Common myeloid progenitor, CD34-positive (primary cell): ENCODE measurements around the gene ARHGAP4.

Source experiments
- CTCF ChIA-PET: fragments of 350-600 bp; sonication (Branson Sonifier 250); formaldehyde crosslinking; loops from one replicate; lab custom pipeline; 2021; ENCODE audit warnings: antibody characterized with exemption; lab: Charles Lee
- POLR2A ChIA-PET: fragments of 350-600 bp; sonication (Branson Sonifier 250); formaldehyde crosslinking; loops from one replicate; lab custom pipeline; 2021; ENCODE audit warnings: antibody characterized with exemption; lab: Charles Lee
- DNase-seq, 3 donors: peaks; one replicate each; pipeline versions ENCODE4 v3.0.0 to v3.0.0-alpha.2; 2013
- H3K27ac ChIP-seq, 2 experiments: 1 replicate in 1 of 2; 2 replicates in 1 of 2; pipeline ENCODE4 v1.7.0; 2013; ENCODE audit warnings: inconsistent platforms in 2 of 2, low read length in 2 of 2, mild to moderate bottlenecking in 2 of 2, low read depth in 1 of 2, moderate library complexity in 1 of 2; ENCODE audit not compliant: severe bottlenecking in 2 of 2, insufficient read depth in 1 of 2, poor library complexity in 1 of 2
- H3K27me3 ChIP-seq, 5 experiments: replicated peaks in 2 of 5; 1 replicate in 3 of 5; 2 replicates in 2 of 5; pipeline versions ENCODE4 v1.6.1 to v1.7.0; 2013; ENCODE audit warnings: low read length in 4 of 5, mild to moderate bottlenecking in 2 of 5, moderate library complexity in 2 of 5, inconsistent platforms in 1 of 5; ENCODE audit not compliant: insufficient read depth in 5 of 5, control insufficient read depth in 4 of 5
- H3K36me3 ChIP-seq, 4 experiments: 1 replicate in 2 of 4; 2 replicates in 2 of 4; pipeline versions ENCODE4 v1.6.1 to v1.7.0; 2013; ENCODE audit warnings: low read length in 3 of 4, control low read depth in 1 of 4, mild to moderate bottlenecking in 1 of 4; ENCODE audit not compliant: control insufficient read depth in 4 of 4, insufficient read depth in 4 of 4
- H3K4me1 ChIP-seq, 4 experiments: 1 replicate in 3 of 4; 2 replicates in 1 of 4; pipeline versions ENCODE4 v1.6.1 to v1.7.1; 2013; ENCODE audit warnings: low read length in 3 of 4, mild to moderate bottlenecking in 3 of 4, control low read depth in 1 of 4, inconsistent platforms in 1 of 4, moderate library complexity in 1 of 4; ENCODE audit not compliant: control insufficient read depth in 4 of 4, insufficient read depth in 4 of 4; ENCODE audit errors: control extremely low read depth in 1 of 4
- H3K4me3 ChIP-seq, 7 experiments: 1 replicate in 4 of 7; 2 replicates in 3 of 7; pipeline versions ENCODE4 v1.5.1 to v1.7.0; 2013; ENCODE audit warnings: mild to moderate bottlenecking in 7 of 7, low read length in 6 of 7, moderate library complexity in 6 of 7, inconsistent platforms in 2 of 7, low read depth in 2 of 7, control low read depth in 1 of 7; ENCODE audit not compliant: insufficient read depth in 4 of 7, control insufficient read depth in 1 of 7; ENCODE audit errors: extremely low read depth in 1 of 7
- H3K9me3 ChIP-seq, 5 experiments: 1 replicate in 4 of 5; 2 replicates in 1 of 5; pipeline versions ENCODE4 v1.6.1 to v1.7.1; 2013; ENCODE audit warnings: low read length in 4 of 5, mild to moderate bottlenecking in 2 of 5, inconsistent platforms in 1 of 5, low read depth in 1 of 5, moderate library complexity in 1 of 5; ENCODE audit not compliant: control insufficient read depth in 4 of 5, insufficient read depth in 2 of 5; ENCODE audit errors: control extremely low read depth in 1 of 5
- WGBS: methylation state at CpG from one replicate; pipeline ENCODE4 v1.1.5; 2013; ENCODE audit not compliant: insufficient coverage; 5-methylcytosine and 5-hydroxymethylcytosine counted together

ARHGAP4 gene

DNA sequence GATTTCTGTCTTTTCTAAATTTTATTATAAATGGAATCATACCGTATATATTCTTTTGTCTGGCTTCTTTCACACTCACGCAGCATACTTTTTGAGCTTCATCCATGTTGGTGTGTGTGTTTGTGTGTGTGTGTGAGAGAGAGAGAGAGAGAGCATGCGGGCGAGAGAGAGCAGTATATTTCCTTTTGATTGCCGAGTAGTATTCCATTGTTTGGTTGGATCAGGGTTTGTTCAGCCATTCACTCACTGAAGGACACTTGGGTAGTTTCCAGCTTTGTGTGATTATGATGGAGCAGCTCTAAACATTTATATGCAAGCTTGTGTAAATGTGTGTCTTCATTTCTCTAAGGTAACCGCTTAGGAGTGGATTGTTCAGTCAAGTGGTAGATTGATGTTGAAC lies 36.9 kb downstream of the ARHGAP4 start:
- ChIA-PET POLR2A (no interaction called here), CTCF (no interaction called here)
- Histone ChIP-seq H3K27me3 (peaks cover 2 to 73% (median 20%) of the 10 kb centered on the region in 5 experiments), H3K4me3 (no peak overlapping the region), H3K27ac (no peak overlapping the region), H3K4me1 (peaks cover 0 to 5% (median 2%) of the 10 kb centered on the region in 4 experiments), H3K9me3 (peaks cover 0 to 2% (median 0%) of the 10 kb centered on the region in 5 experiments), H3K36me3 (no peaks in the 10 kb centered on the region)
- DNase-seq, result no peak
- WGBS, result 94% methylated on average over 3 of the region's 6 CpGs

DNA sequence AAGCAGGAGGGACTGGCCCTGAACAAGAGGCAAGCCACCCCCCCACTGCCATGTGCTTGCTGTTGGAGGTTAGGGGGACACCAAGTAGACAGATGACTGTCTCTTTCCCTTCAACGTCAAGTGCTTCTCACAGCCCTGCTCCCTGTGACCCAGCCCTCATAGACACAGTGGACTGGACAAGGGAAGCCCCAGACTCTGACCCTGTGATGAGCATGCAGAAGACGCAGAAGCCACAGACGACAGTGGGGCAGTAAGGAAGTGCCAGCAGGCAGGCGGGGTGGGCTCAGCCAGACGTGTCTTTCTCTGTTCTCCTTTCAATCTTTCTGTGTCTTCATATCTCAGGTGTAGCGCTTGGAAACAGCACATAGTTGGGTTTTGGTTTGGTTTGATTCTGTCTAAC lies 37.7 kb downstream of the ARHGAP4 start:
- POLR2A ChIA-PET, result no interaction called here
- 100% methylated on average over 1 of the region's 6 CpGs for WGBS
- Histone ChIP-seq H3K4me1 (peaks cover 0 to 5% (median 2%) of the 10 kb centered on the region in 4 experiments), H3K36me3 (no peaks in the 10 kb centered on the region), H3K27ac (no peak overlapping the region), H3K9me3 (peaks cover 0 to 2% (median 0%) of the 10 kb centered on the region in 5 experiments), H3K27me3 (peaks cover 2 to 80% (median 20%) of the 10 kb centered on the region in 5 experiments), H3K4me3 (no peak overlapping the region)
- CTCF ChIA-PET, result no interaction called here
- no peak for DNase-seq

GRCh38 chrX:153887385-153887784 lies 38.7 kb downstream of the ARHGAP4 start:
- peaks cover 2 to 83% (median 20%) of the 10 kb centered on the region in 5 experiments for H3K27me3 ChIP-seq
- no peak overlapping the region for H3K4me3 ChIP-seq
- DNase-seq, result no peak
- ChIA-PET POLR2A (no interaction called here), CTCF (interaction anchor here (0.8 kb wide), 1 partner anchor 9 kb away, joined by 4 read pairs; no protein-coding TSS in a partner anchor)
- peaks cover 0 to 8% (median 4%) of the 10 kb centered on the region in 4 experiments for H3K4me1 ChIP-seq
- WGBS, result 76% methylated on average over 5 of the region's 8 CpGs
- H3K9me3 ChIP-seq, result peaks cover 0 to 2% (median 0%) of the 10 kb centered on the region in 5 experiments
- no peaks in the 10 kb centered on the region for H3K36me3 ChIP-seq
- H3K27ac ChIP-seq, result no peak overlapping the region

DNA sequence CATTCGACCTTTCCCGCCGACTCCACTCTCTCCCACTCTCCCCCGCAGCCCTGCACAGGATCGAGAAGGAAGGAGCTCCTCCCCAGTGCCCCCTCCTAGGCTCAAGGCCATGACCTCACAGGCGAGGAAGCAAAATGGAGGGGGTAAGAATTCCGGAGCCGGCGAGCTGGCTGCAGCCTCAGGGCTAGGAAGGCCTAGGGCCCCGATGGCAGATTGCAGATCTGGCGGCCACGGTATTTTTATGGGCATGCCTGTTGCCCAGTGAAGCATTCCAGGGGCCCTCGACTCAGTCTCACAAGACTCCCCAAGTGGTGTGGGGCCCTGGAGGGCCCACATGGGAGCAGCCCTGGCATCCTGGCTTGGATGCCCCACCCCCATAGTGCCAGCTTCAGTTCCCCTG lies 39.1 kb downstream of the ARHGAP4 start:
- Histone ChIP-seq H3K27ac (no peak overlapping the region), H3K9me3 (peaks cover 0 to 2% (median 0%) of the 10 kb centered on the region in 5 experiments), H3K36me3 (no peaks in the 10 kb centered on the region), H3K4me3 (no peak overlapping the region), H3K4me1 (peaks cover 0 to 8% (median 4%) of the 10 kb centered on the region in 4 experiments), H3K27me3 (peaks cover 0 to 86% (median 20%) of the 10 kb centered on the region in 5 experiments)
- ChIA-PET POLR2A (no interaction called here), CTCF (interaction anchor here (0.8 kb wide), 1 partner anchor 9 kb away, joined by 4 read pairs; no protein-coding TSS in a partner anchor)
- no peak for DNase-seq
- 55% methylated on average over 12 of the region's 13 CpGs for WGBS

GRCh38 chrX:153885968-153886903 lies 39.8 kb downstream of the ARHGAP4 start, which contains the start of gene L1CAM:
Gene L1CAM, minus strand, starts transcription at chrX:153886173. Its CDS starts 10,337 bp downstream, at chrX:153875836.
- ChIA-PET CTCF (no interaction called here), POLR2A (interaction anchor here (0.5 kb wide), 1 partner anchor 213 kb away, joined by 3 read pairs; no protein-coding TSS in a partner anchor)
- Histone ChIP-seq H3K27me3 (peaks cover 0 to 93% (median 20%) of the 10 kb centered on the region in 5 experiments), H3K9me3 (peaks cover 0 to 2% (median 0%) of the 10 kb centered on the region in 5 experiments), H3K4me3 (peak within 1 kb of the TSS in 1 of 7 experiments; percentile 5), H3K36me3 (no peaks in the 10 kb centered on the region), H3K4me1 (peaks cover 0 to 8% (median 4%) of the 10 kb centered on the region in 4 experiments), H3K27ac (no peak within 1 kb of the TSS)
- DNase-seq, result no peak
- WGBS, result 26% methylated on average over 40 of the region's 94 CpGs

DNA sequence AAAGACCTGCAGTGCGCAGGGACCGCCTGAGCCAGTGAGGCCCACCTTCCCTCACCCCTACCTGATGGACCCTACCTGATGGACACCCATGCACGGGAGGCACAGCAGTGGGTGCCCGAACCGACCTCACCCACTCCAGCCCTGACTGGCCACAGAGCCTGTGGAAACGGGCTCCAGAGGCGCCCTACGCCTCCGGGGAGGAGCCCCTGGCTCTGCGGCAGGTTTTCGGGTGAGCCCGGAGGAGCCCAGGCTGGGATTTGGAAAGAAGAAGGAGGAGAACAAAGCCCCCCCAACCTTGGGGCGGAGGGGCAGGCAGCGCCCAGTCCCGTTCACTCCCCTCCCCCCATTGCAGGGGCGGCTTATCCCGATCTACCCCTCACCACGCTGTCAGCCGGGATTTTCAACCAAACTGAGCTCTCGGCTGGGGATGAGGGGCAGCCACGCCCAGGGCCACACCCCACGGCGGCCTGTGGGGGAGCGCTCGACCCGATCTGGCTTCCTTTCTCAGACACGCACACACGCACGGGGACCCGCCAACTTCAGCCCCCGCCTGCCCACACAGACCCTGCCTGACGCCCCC lies 40.8 kb downstream of the ARHGAP4 start:
- Histone ChIP-seq H3K4me1 (peaks cover 0 to 8% (median 4%) of the 10 kb centered on the region in 4 experiments), H3K9me3 (peaks cover 0 to 2% (median 0%) of the 10 kb centered on the region in 5 experiments), H3K27ac (no peak overlapping the region), H3K4me3 (peak overlapping the region in 1 of 7 experiments; percentile 5), H3K36me3 (no peaks in the 10 kb centered on the region), H3K27me3 (peaks cover 0 to 93% (median 19%) of the 10 kb centered on the region in 5 experiments)
- ChIA-PET CTCF (no interaction called here), POLR2A (no interaction called here)
- WGBS, result 18% methylated on average over 24 of the region's 32 CpGs
- no peak for DNase-seq
